ENCODE results near the gene TENM4. TPM values are rescaled to one million over a fixed set of nuclear protein-coding genes. Genes with fewer than 3 reads are reported as not detected.

Gene TENM4
- total RNA-seq, 1 experiment from 2014 or later: 25.0 TPM

DNA sequence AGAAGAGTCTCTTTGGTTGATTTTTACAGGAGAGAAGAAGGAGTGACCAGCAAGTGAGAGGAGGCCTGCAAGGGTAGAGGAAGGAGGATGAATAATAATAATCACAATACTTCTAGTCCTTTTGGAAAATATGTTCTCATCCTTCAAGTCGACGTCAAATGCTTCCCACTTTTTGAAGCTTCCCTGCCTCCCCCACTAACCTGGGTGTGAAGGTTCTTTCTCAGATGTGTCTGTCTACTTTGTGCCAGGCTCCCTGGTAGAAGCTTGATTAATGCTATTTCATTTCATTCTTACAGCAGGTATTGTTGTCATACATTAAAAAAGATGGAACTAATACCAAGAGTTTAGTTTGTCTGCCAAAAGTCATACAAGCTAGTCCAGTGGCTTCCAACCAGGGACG, 17.1 kb downstream of the TENM4 start:
- H3K9me3 Mint-ChIP-seq: no peaks in the 10 kb centered on the region
- DNase-seq (ENCODE audit: low spot score): no peak
- TF ChIP-seq, protein P1, sequence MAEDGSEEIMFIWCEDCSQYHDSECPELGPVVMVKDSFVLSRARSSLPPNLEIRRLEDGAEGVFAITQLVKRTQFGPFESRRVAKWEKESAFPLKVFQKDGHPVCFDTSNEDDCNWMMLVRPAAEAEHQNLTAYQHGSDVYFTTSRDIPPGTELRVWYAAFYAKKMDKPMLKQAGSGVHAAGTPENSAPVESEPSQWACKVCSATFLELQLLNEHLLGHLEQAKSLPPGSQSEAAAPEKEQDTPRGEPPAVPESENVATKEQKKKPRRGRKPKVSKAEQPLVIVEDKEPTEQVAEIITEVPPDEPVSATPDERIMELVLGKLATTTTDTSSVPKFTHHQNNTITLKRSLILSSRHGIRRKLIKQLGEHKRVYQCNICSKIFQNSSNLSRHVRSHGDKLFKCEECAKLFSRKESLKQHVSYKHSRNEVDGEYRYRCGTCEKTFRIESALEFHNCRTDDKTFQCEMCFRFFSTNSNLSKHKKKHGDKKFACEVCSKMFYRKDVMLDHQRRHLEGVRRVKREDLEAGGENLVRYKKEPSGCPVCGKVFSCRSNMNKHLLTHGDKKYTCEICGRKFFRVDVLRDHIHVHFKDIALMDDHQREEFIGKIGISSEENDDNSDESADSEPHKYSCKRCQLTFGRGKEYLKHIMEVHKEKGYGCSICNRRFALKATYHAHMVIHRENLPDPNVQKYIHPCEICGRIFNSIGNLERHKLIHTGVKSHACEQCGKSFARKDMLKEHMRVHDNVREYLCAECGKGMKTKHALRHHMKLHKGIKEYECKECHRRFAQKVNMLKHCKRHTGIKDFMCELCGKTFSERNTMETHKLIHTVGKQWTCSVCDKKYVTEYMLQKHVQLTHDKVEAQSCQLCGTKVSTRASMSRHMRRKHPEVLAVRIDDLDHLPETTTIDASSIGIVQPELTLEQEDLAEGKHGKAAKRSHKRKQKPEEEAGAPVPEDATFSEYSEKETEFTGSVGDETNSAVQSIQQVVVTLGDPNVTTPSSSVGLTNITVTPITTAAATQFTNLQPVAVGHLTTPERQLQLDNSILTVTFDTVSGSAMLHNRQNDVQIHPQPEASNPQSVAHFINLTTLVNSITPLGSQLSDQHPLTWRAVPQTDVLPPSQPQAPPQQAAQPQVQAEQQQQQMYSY (CRISPR knock-in tag; IDR thresholded peaks at IDR 0.05): no peak
- TF ChIP-seq SMAD4 (CRISPR knock-in tag; IDR thresholded peaks at IDR 0.05): no peak
- TF ChIP-seq, protein P2, sequence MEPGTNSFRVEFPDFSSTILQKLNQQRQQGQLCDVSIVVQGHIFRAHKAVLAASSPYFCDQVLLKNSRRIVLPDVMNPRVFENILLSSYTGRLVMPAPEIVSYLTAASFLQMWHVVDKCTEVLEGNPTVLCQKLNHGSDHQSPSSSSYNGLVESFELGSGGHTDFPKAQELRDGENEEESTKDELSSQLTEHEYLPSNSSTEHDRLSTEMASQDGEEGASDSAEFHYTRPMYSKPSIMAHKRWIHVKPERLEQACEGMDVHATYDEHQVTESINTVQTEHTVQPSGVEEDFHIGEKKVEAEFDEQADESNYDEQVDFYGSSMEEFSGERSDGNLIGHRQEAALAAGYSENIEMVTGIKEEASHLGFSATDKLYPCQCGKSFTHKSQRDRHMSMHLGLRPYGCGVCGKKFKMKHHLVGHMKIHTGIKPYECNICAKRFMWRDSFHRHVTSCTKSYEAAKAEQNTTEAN (CRISPR knock-in tag; IDR thresholded peaks at IDR 0.05): no peak
- TF ChIP-seq, protein P3, sequence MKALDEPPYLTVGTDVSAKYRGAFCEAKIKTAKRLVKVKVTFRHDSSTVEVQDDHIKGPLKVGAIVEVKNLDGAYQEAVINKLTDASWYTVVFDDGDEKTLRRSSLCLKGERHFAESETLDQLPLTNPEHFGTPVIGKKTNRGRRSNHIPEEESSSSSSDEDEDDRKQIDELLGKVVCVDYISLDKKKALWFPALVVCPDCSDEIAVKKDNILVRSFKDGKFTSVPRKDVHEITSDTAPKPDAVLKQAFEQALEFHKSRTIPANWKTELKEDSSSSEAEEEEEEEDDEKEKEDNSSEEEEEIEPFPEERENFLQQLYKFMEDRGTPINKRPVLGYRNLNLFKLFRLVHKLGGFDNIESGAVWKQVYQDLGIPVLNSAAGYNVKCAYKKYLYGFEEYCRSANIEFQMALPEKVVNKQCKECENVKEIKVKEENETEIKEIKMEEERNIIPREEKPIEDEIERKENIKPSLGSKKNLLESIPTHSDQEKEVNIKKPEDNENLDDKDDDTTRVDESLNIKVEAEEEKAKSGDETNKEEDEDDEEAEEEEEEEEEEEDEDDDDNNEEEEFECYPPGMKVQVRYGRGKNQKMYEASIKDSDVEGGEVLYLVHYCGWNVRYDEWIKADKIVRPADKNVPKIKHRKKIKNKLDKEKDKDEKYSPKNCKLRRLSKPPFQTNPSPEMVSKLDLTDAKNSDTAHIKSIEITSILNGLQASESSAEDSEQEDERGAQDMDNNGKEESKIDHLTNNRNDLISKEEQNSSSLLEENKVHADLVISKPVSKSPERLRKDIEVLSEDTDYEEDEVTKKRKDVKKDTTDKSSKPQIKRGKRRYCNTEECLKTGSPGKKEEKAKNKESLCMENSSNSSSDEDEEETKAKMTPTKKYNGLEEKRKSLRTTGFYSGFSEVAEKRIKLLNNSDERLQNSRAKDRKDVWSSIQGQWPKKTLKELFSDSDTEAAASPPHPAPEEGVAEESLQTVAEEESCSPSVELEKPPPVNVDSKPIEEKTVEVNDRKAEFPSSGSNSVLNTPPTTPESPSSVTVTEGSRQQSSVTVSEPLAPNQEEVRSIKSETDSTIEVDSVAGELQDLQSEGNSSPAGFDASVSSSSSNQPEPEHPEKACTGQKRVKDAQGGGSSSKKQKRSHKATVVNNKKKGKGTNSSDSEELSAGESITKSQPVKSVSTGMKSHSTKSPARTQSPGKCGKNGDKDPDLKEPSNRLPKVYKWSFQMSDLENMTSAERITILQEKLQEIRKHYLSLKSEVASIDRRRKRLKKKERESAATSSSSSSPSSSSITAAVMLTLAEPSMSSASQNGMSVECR (CRISPR knock-in tag; IDR thresholded peaks at IDR 0.05; ENCODE audit: borderline replicate concordance): no peak
- no peak for TF ChIP-seq OVOL2 (CRISPR knock-in tag; IDR thresholded peaks at IDR 0.05; ENCODE audit: borderline replicate concordance)
- TF ChIP-seq, protein P4, sequence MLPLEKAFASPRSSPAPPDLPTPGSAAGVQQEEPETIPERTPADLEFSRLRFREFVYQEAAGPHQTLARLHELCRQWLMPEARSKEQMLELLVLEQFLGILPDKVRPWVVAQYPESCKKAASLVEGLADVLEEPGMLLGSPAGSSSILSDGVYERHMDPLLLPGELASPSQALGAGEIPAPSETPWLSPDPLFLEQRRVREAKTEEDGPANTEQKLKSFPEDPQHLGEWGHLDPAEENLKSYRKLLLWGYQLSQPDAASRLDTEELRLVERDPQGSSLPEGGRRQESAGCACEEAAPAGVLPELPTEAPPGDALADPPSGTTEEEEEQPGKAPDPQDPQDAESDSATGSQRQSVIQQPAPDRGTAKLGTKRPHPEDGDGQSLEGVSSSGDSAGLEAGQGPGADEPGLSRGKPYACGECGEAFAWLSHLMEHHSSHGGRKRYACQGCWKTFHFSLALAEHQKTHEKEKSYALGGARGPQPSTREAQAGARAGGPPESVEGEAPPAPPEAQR (CRISPR knock-in tag; IDR thresholded peaks at IDR 0.05): no peak
- TF ChIP-seq ZNF138 (CRISPR knock-in tag; conservative IDR thresholded peaks at IDR 0.05): no peak
- H3K27me3 Mint-ChIP-seq (ENCODE audit: low read depth): no peaks in the 10 kb centered on the region
- H3K4me1 Mint-ChIP-seq: peaks cover 50% of the 10 kb centered on the region
- CTCF ChIA-PET: interaction anchor here (0.6 to 5.0 kb wide), 2 partner anchors 17 to 23 kb away, joined by 3 to 19 read pairs; no protein-coding TSS in a partner anchor
- ATAC-seq: no peak
- no peak overlapping the region for H3K4me3 Mint-ChIP-seq
- POLR2A ChIA-PET: interaction anchor here (0.6 kb wide), 1 partner anchor 18 kb away, joined by 5 read pairs; no protein-coding TSS in a partner anchor
- H3K36me3 Mint-ChIP-seq: no peaks in the 10 kb centered on the region
- no peak overlapping the region for H3K27ac Mint-ChIP-seq

DNA sequence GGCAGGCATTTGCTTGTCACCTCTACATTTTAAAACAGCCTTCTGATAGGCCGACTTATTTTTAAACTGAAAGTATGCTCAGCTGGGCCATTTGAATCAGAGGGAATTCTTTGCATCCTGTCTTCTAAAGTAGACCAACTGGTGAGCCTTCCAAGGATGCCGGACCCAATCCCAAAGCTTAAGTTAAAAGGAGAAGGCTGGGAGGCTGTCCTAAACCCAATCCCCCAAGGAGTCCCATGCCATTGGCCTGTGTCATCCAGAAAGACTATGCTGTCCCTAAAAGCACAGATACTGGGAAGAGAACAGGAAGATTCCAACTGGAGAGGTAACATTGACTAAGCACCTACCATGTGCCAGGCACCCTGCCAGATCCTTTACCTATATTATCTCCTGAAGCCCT, 18.0 kb downstream of the TENM4 start:
- H3K27ac Mint-ChIP-seq: no peak overlapping the region
- H3K9me3 Mint-ChIP-seq: no peaks in the 10 kb centered on the region
- no peak for DNase-seq (ENCODE audit: low spot score)
- ATAC-seq: no peak
- H3K36me3 Mint-ChIP-seq: no peaks in the 10 kb centered on the region
- no peak overlapping the region for H3K4me3 Mint-ChIP-seq
- POLR2A ChIA-PET: interaction anchor here (0.6 to 0.7 kb wide), 3 partner anchors 22 to 1587 kb away, joined by 3 to 5 read pairs (median 3); no protein-coding TSS in a partner anchor
- H3K4me1 Mint-ChIP-seq: peaks cover 42% of the 10 kb centered on the region
- CTCF ChIA-PET: interaction anchor here (0.6 to 5.0 kb wide), 4 partner anchors 22 to 196 kb away, joined by 3 to 19 read pairs (median 4); no protein-coding TSS in a partner anchor
- H3K27me3 Mint-ChIP-seq (ENCODE audit: low read depth): no peaks in the 10 kb centered on the region
- TF ChIP-seq, protein P5, sequence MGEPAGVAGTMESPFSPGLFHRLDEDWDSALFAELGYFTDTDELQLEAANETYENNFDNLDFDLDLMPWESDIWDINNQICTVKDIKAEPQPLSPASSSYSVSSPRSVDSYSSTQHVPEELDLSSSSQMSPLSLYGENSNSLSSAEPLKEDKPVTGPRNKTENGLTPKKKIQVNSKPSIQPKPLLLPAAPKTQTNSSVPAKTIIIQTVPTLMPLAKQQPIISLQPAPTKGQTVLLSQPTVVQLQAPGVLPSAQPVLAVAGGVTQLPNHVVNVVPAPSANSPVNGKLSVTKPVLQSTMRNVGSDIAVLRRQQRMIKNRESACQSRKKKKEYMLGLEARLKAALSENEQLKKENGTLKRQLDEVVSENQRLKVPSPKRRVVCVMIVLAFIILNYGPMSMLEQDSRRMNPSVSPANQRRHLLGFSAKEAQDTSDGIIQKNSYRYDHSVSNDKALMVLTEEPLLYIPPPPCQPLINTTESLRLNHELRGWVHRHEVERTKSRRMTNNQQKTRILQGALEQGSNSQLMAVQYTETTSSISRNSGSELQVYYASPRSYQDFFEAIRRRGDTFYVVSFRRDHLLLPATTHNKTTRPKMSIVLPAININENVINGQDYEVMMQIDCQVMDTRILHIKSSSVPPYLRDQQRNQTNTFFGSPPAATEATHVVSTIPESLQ (CRISPR knock-in tag; IDR thresholded peaks at IDR 0.05): no peak
- no peak for TF ChIP-seq CREB1 (CRISPR knock-in tag; IDR thresholded peaks at IDR 0.05)
- TF ChIP-seq, protein P6, sequence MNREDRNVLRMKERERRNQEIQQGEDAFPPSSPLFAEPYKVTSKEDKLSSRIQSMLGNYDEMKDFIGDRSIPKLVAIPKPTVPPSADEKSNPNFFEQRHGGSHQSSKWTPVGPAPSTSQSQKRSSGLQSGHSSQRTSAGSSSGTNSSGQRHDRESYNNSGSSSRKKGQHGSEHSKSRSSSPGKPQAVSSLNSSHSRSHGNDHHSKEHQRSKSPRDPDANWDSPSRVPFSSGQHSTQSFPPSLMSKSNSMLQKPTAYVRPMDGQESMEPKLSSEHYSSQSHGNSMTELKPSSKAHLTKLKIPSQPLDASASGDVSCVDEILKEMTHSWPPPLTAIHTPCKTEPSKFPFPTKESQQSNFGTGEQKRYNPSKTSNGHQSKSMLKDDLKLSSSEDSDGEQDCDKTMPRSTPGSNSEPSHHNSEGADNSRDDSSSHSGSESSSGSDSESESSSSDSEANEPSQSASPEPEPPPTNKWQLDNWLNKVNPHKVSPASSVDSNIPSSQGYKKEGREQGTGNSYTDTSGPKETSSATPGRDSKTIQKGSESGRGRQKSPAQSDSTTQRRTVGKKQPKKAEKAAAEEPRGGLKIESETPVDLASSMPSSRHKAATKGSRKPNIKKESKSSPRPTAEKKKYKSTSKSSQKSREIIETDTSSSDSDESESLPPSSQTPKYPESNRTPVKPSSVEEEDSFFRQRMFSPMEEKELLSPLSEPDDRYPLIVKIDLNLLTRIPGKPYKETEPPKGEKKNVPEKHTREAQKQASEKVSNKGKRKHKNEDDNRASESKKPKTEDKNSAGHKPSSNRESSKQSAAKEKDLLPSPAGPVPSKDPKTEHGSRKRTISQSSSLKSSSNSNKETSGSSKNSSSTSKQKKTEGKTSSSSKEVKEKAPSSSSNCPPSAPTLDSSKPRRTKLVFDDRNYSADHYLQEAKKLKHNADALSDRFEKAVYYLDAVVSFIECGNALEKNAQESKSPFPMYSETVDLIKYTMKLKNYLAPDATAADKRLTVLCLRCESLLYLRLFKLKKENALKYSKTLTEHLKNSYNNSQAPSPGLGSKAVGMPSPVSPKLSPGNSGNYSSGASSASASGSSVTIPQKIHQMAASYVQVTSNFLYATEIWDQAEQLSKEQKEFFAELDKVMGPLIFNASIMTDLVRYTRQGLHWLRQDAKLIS (CRISPR knock-in tag; IDR thresholded peaks at IDR 0.05; ENCODE audit: borderline replicate concordance): no peak
- TF ChIP-seq ZBTB21 (CRISPR knock-in tag; IDR thresholded peaks at IDR 0.05; ENCODE audit: borderline replicate concordance): no peak
- no peak for TF ChIP-seq IRF2 (CRISPR knock-in tag; IDR thresholded peaks at IDR 0.05; ENCODE audit: borderline replicate concordance, low read depth)
- TF ChIP-seq, protein P7, sequence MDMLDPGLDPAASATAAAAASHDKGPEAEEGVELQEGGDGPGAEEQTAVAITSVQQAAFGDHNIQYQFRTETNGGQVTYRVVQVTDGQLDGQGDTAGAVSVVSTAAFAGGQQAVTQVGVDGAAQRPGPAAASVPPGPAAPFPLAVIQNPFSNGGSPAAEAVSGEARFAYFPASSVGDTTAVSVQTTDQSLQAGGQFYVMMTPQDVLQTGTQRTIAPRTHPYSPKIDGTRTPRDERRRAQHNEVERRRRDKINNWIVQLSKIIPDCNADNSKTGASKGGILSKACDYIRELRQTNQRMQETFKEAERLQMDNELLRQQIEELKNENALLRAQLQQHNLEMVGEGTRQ (CRISPR knock-in tag; IDR thresholded peaks at IDR 0.05): no peak
- TF ChIP-seq NR1H2 (CRISPR knock-in tag; IDR thresholded peaks at IDR 0.05): no peak

Measured in WTC11 (cell line).